H1 (cell line): ENCODE data around the gene LYPD4. TPM values are rescaled to one million over a fixed set of nuclear protein-coding genes. Genes with fewer than 3 reads are reported as not detected.
A peak's percentile ranks its signal among the peaks of the same experiment; 100 is the strongest.

ENCODE experiments used
- CTCF ChIA-PET: fragments of 300-600 bp; sonication (Branson Sonifier 250); formaldehyde crosslinking; loops from one replicate; lab custom pipeline; 2021; ENCODE audit not compliant: partially characterized antibody; lab: Charles Lee
- POLR2A ChIA-PET: fragments of 300-600 bp; sonication (Branson Sonifier 250); formaldehyde crosslinking; loops from one replicate; lab custom pipeline; 2021; ENCODE audit warnings: inconsistent platforms; ENCODE audit not compliant: partially characterized antibody; lab: Charles Lee
- DNase-seq, 2 experiments: peaks; one replicate each; pipeline versions ENCODE4 v3.0.0 to v3.0.0-alpha.2; 2010 to 2022; ENCODE audit warnings: low spot score in 2 of 2, low read depth in 1 of 2, mixed read lengths in 1 of 2
- FAIRE-seq: peaks from 2 replicates; lab custom pipeline; 2011; peaks lifted over from hg19 to GRCh38; lab: Jason Lieb, UNC
- H2AFZ ChIP-seq: 2 replicates; pipeline ENCODE4 v1.8.1; 2012; ENCODE audit warnings: low read length, inconsistent platforms
- H2AK5ac ChIP-seq: 2 replicates; pipeline ENCODE4 v1.6.1; 2013; ENCODE audit warnings: low read depth, low read length
- H2BK120ac ChIP-seq: replicated peaks from 2 replicates; pipeline ENCODE3; 2013; ENCODE audit warnings: low read depth, low read length, inconsistent platforms
- H2BK12ac ChIP-seq: 2 replicates; pipeline ENCODE4 v1.6.1; 2013; ENCODE audit warnings: low read depth, low read length
- H2BK15ac ChIP-seq: 2 replicates; pipeline ENCODE4 v1.6.1; 2013; ENCODE audit warnings: low read length
- H2BK20ac ChIP-seq: 2 replicates; pipeline ENCODE4 v1.6.1; 2013; ENCODE audit warnings: low read length
- H2BK5ac ChIP-seq: 2 replicates; pipeline ENCODE4 v1.6.1; 2013; ENCODE audit warnings: low read depth, low read length
- H3K14ac ChIP-seq: 2 replicates; pipeline ENCODE4 v1.6.1; 2013; ENCODE audit warnings: inconsistent platforms; ENCODE audit not compliant: insufficient read length
- H3K18ac ChIP-seq: 2 replicates; pipeline ENCODE4 v1.6.1; 2013; ENCODE audit warnings: low read length; ENCODE audit errors: extremely low read depth
- H3K23ac ChIP-seq: 2 replicates; pipeline ENCODE4 v1.6.1; 2013; ENCODE audit warnings: inconsistent platforms; ENCODE audit not compliant: insufficient read length
- H3K23me2 ChIP-seq: 2 replicates; pipeline ENCODE4 v1.6.1; 2013; ENCODE audit warnings: low read depth, low read length
- H3K27ac ChIP-seq: 2 replicates; pipeline ENCODE4 v1.6.1; 2011; ENCODE audit warnings: low read depth, low read length, inconsistent platforms
- H3K27me3 ChIP-seq, 4 experiments: replicated peaks in 1 of 4; 1 replicate in 1 of 4; 2 replicates in 3 of 4; pipeline versions ENCODE4 v1.6.1 to v1.8.1; 2011 to 2013; ENCODE audit warnings: low read length in 3 of 4, mild to moderate bottlenecking in 3 of 4, inconsistent platforms in 2 of 4, mixed read lengths in 2 of 4, moderate library complexity in 1 of 4; ENCODE audit not compliant: control insufficient read depth in 3 of 4, insufficient read depth in 3 of 4; ENCODE audit errors: extremely low read depth in 1 of 4
- H3K36me3 ChIP-seq, 4 experiments: 2 replicates each; pipeline versions ENCODE4 v1.6.1 to v1.8.1; 2011 to 2013; ENCODE audit warnings: mild to moderate bottlenecking in 4 of 4, low read length in 3 of 4, moderate library complexity in 2 of 4, control low read depth in 1 of 4, inconsistent platforms in 1 of 4; ENCODE audit not compliant: insufficient read depth in 4 of 4, control insufficient read depth in 2 of 4
- H3K4ac ChIP-seq: replicated peaks from 2 replicates; pipeline ENCODE3; 2013; ENCODE audit warnings: low read length, low read depth, mixed read lengths, inconsistent platforms; ENCODE audit not compliant: insufficient read length
- H3K4me1 ChIP-seq, 4 experiments: replicated peaks in 1 of 4; 1 replicate in 1 of 4; 2 replicates in 3 of 4; pipeline versions ENCODE4 v1.6.1 to v1.8.1; 2011 to 2013; ENCODE audit warnings: low read length in 3 of 4, inconsistent platforms in 2 of 4, mixed read lengths in 1 of 4; ENCODE audit not compliant: insufficient read depth in 4 of 4, control insufficient read depth in 3 of 4
- H3K4me2 ChIP-seq, 2 experiments: 2 replicates each; pipeline versions ENCODE4 v1.6.1 to v1.8.1; 2011 to 2013; ENCODE audit warnings: low read depth in 2 of 2, low read length in 2 of 2, control low read depth in 1 of 2, inconsistent platforms in 1 of 2, mild to moderate bottlenecking in 1 of 2; ENCODE audit not compliant: insufficient read depth in 1 of 2
- H3K4me3 ChIP-seq, 4 experiments: fragments of 200-600, 300-600 bp in 1 of 4; sonication (generic), shearing (Covaris generic), sonication (Bioruptor Twin) in 1 of 4; 2 replicates each; pipeline versions ENCODE4 v1.5.1 to v1.8.1; 2011 to 2016; ENCODE audit warnings: low read length in 4 of 4, low read depth in 3 of 4, control low read depth in 2 of 4, inconsistent platforms in 2 of 4, mild to moderate bottlenecking in 2 of 4, mixed read lengths in 1 of 4, moderate library complexity in 1 of 4; ENCODE audit not compliant: insufficient read depth in 2 of 4; ENCODE audit errors: extremely low read depth in 1 of 4
- H3K56ac ChIP-seq: replicated peaks from 2 replicates; pipeline ENCODE3; 2013; ENCODE audit warnings: low read depth, mild to moderate bottlenecking, mixed read lengths, low read length, inconsistent platforms; ENCODE audit not compliant: insufficient read length
- H3K79me1 ChIP-seq: 2 replicates; pipeline ENCODE4 v1.6.1; 2013; ENCODE audit warnings: low read depth, low read length, control low read depth
- H3K79me2 ChIP-seq, 2 experiments: 2 replicates each; pipeline versions ENCODE4 v1.6.1 to v1.8.1; 2012 to 2013; ENCODE audit warnings: low read length in 2 of 2, mild to moderate bottlenecking in 2 of 2, inconsistent platforms in 1 of 2; ENCODE audit not compliant: insufficient read depth in 2 of 2, control insufficient read depth in 1 of 2
- H3K9ac ChIP-seq, 4 experiments: replicated peaks in 1 of 4; 1 replicate in 1 of 4; 2 replicates in 3 of 4; pipeline versions ENCODE4 v1.6.1 to v1.8.1; 2011 to 2013; ENCODE audit warnings: low read depth in 3 of 4, low read length in 3 of 4, control low read depth in 2 of 4, mild to moderate bottlenecking in 2 of 4, moderate library complexity in 2 of 4, inconsistent platforms in 1 of 4; ENCODE audit errors: extremely low read depth in 1 of 4
- H3K9me3 ChIP-seq, 2 experiments: 2 replicates each; pipeline versions ENCODE4 v1.6.1 to v1.8.1; 2012 to 2013; ENCODE audit warnings: mild to moderate bottlenecking in 2 of 2, moderate library complexity in 2 of 2, control low read depth in 1 of 2, inconsistent platforms in 1 of 2, low read depth in 1 of 2, low read length in 1 of 2, mixed read lengths in 1 of 2; ENCODE audit not compliant: insufficient read depth in 2 of 2
- H4K20me1 ChIP-seq, 2 experiments: replicated peaks in 1 of 2; 2 replicates each; pipeline versions ENCODE3 to v1.8.1; 2011 to 2013; ENCODE audit warnings: inconsistent platforms in 2 of 2, low read length in 2 of 2, mild to moderate bottlenecking in 1 of 2; ENCODE audit not compliant: insufficient read depth in 2 of 2, control insufficient read depth in 1 of 2
- H4K5ac ChIP-seq: 2 replicates; pipeline ENCODE4 v1.6.1; 2013; ENCODE audit warnings: low read length, low read depth, mixed read lengths, inconsistent platforms; ENCODE audit not compliant: insufficient read length
- H4K8ac ChIP-seq: 2 replicates; pipeline ENCODE4 v1.8.0; 2013; ENCODE audit warnings: mild to moderate bottlenecking, moderate library complexity, low read length, inconsistent platforms; ENCODE audit not compliant: insufficient read depth; ENCODE audit errors: extremely low read depth
- H4K91ac ChIP-seq: replicated peaks from 2 replicates; pipeline ENCODE3; 2013; ENCODE audit warnings: low read length, mixed read lengths, inconsistent platforms; ENCODE audit not compliant: insufficient read length
- CHD1 ChIP-seq: IDR thresholded peaks from 2 replicates; pipeline ENCODE4 v1.6.1; 2012; ENCODE audit warnings: low read depth, low read length, improper control_type of control experiment
- CREB1 ChIP-seq: IDR thresholded peaks from 2 replicates; pipeline ENCODE4 v1.6.1; 2012; ENCODE audit warnings: inconsistent platforms
- EGR1 ChIP-seq: IDR thresholded peaks from 2 replicates; pipeline ENCODE4 v1.6.1; 2011; ENCODE audit warnings: low read depth, low read length, borderline replicate concordance
- NRF1 ChIP-seq: IDR thresholded peaks from 2 replicates; pipeline ENCODE4 v1.6.1; 2011; ENCODE audit warnings: mild to moderate bottlenecking, low read depth, low read length, improper control_type of control experiment
- PHF8 ChIP-seq: fragments of 200-600 bp; sonication (generic); conservative IDR thresholded peaks from 2 replicates; pipeline ENCODE4 v1.7.1; 2012; ENCODE audit warnings: low read depth, mild to moderate bottlenecking, inconsistent platforms, low read length, moderate library complexity
- RFX5 ChIP-seq: IDR thresholded peaks from 2 replicates; pipeline ENCODE4 v1.6.1; 2011; ENCODE audit warnings: low read depth, low read length, improper control_type of control experiment, borderline replicate concordance
- RNF2 ChIP-seq: fragments of 200-900, 300-1000 bp; sonication (generic); IDR thresholded peaks from 2 replicates; pipeline ENCODE4 v1.7.1; 2016; ENCODE audit warnings: borderline replicate concordance, low read depth, mild to moderate bottlenecking, antibody characterized with exemption, low read length; ENCODE audit not compliant: poor library complexity, severe bottlenecking; ENCODE audit errors: missing control alignments
- TAF1 ChIP-seq: IDR thresholded peaks from 2 replicates; pipeline ENCODE4 v1.6.1; 2011; ENCODE audit warnings: mild to moderate bottlenecking, low read depth, low read length
- TAF7 ChIP-seq: optimal IDR thresholded peaks from 2 replicates; pipeline ENCODE3; 2011; ENCODE audit warnings: low read depth, mild to moderate bottlenecking, inconsistent platforms, low read length, moderate library complexity, borderline replicate concordance
- ZNF274 ChIP-seq: IDR thresholded peaks from 2 replicates; pipeline ENCODE4 v1.7.0; 2012; ENCODE audit warnings: low read length, borderline replicate concordance; ENCODE audit errors: extremely low read depth
- WGBS, 2 experiments: shearing (Covaris generic) in 1 of 2; methylation state at CpG; one replicate each; pipeline versions ENCODE4 v1.1.6 to v1.1.7; 2013 to 2015; ENCODE audit warnings: low lambda C conversion rate in 2 of 2, mixed read lengths in 2 of 2, inconsistent platforms in 1 of 2, low coverage in 1 of 2, missing lambda C conversion rate in 1 of 2; ENCODE audit not compliant: insufficient replicate concordance in 2 of 2, insufficient coverage in 1 of 2, insufficient read length in 1 of 2; ENCODE audit errors: extremely low coverage in 1 of 2, missing lambda C conversion rate in 1 of 2; 5-methylcytosine and 5-hydroxymethylcytosine counted together
- polyA plus RNA-seq, 7 experiments: library from polyadenylated mRNA; depleted of rRNA in 3 of 7; stranded (reverse) in 5 of 7; unstranded in 2 of 7; fragments of >200 nt in 5 of 7; fragments of 200-250 nt in 2 of 7; gene quantifications; 1 replicate in 5 of 7; 2 replicates in 1 of 7; 4 replicates in 1 of 7; pipeline versions ENCODE4 v1.2.1 to v1.2.3, GENCODE V29; 2011 to 2013; ENCODE audit warnings: missing spikeins in 2 of 7, mixed read lengths in 2 of 7
- total RNA-seq: library from RNA; stranded (reverse); fragmentation: NEBNext Ultra II Directional; extraction: Animal tissue kit (Norgen Biotek cat#: 25700); gene quantifications from 2 replicates; pipeline ENCODE4 v1.2.1, GENCODE V29; 2021

LYPD4 gene
- total and polyA plus RNA-seq, 2 of the 8 experiments (the other 6 are each of a cell fraction or from before 2014, with no cell fraction given) = 0.06 TPM; not detected in 1

GRCh38 chr19:41879080-41879479, 34.6 kb upstream of the LYPD4 start:
- no peak overlapping the region for H2AFZ ChIP-seq
- H3K9ac ChIP-seq = no peak overlapping the region
- no peaks in the 10 kb centered on the region for H3K79me1 ChIP-seq
- no peak overlapping the region for H2BK15ac ChIP-seq
- no peak overlapping the region for H3K27ac ChIP-seq
- H3K4me3 ChIP-seq = no peak overlapping the region
- no peak overlapping the region for H3K18ac ChIP-seq
- no peaks in the 10 kb centered on the region for H3K79me2 ChIP-seq
- no peak overlapping the region for H3K56ac ChIP-seq
- peaks cover 1 to 19% (median 17%) of the 10 kb centered on the region in 4 experiments; a peak in 6 of 7 replicates for H3K27me3 ChIP-seq
- H2BK5ac ChIP-seq = no peak overlapping the region
- no peak overlapping the region for H3K4me2 ChIP-seq
- no peak overlapping the region for H2BK20ac ChIP-seq
- H3K23ac ChIP-seq = no peak overlapping the region
- H2BK120ac ChIP-seq = no peak overlapping the region
- H4K5ac ChIP-seq = no peak overlapping the region
- no peaks in the 10 kb centered on the region for H4K20me1 ChIP-seq
- WGBS, 2 experiments = 88% methylated on average over 21 of the region's 21 CpGs; no CpG with 5 or more reads in 1 of the 2 experiments
- H3K4me1 ChIP-seq = peaks cover 0 to 5% (median 2%) of the 10 kb centered on the region in 4 experiments; a peak in 5 of 7 replicates
- CTCF ChIA-PET = no interaction called here
- no peaks in the 10 kb centered on the region for H3K36me3 ChIP-seq
- 0 out of 2 replicates have a peak overlapping the region, but pooled peaks have one; percentile 39 for H2BK12ac ChIP-seq
- FAIRE-seq = no peak
- DNase-seq = no peak
- POLR2A ChIA-PET = interaction anchor here (2.8 to 9.0 kb wide), 2 partner anchors 14 to 19 kb away, joined by 13 to 151 read pairs; partner anchors contain the start of gene RPS19
- no peak overlapping the region for H3K4ac ChIP-seq
- H4K8ac ChIP-seq = no peak overlapping the region
- no peak overlapping the region for H4K91ac ChIP-seq
- H3K9me3 ChIP-seq = no peaks in the 10 kb centered on the region
- TF ChIP-seq CREB1 (no peak), ZNF274 (no peak), TAF1 (no peak), NRF1 (no peak), TAF7 (no peak), RFX5 (no peak), CHD1 (no peak), PHF8 (no peak), RNF2 (no peak), EGR1 (no peak)
- H2AK5ac ChIP-seq = no peak overlapping the region
- H3K23me2 ChIP-seq = peaks cover 13% of the 10 kb centered on the region; the same call in 1 of the 2 replicates
- no peak overlapping the region for H3K14ac ChIP-seq
